Activated CD4-positive, alpha-beta T cell treated with anti-CD3 and anti-CD28 coated beads, Interleukin-10, Interleukin-2, amounts not matched to agents 100 ng/mL and 50 ng/mL, durations not matched to agents 16 hours and 8 hours (primary cell): ENCODE data around the gene USP2.
A peak's percentile ranks its signal among the peaks of the same experiment; 100 is the strongest.

Experiments used
- DNase-seq: peaks from one replicate; pipeline ENCODE4 v3.0.0-alpha.2; 2020

Gene USP2

GRCh38 chr11:119361941-119362725, 19.4 kb downstream of the USP2 start:
- no peak for DNase-seq

GRCh38 chr11:119361056-119361787, 20.3 kb downstream of the USP2 start:
- peak; percentile 78 for DNase-seq

- no peak for DNase-seq
These were observed 21.9 kb downstream of the USP2 start for GRCh38 chr11:119359365-119360214.

GRCh38 chr11:119357074-119357473, 24.4 kb downstream of the USP2 start:
- no peak for DNase-seq

GRCh38 chr11:119356349-119357031, 25.0 kb downstream of the USP2 start:
- DNase-seq, result peak; percentile 77

- DNase-seq, result no peak
These were observed 26.2 kb downstream of the USP2 start for GRCh38 chr11:119355091-119355843.

GRCh38 chr11:119352857-119353260, 28.6 kb downstream of the USP2 start:
- no peak for DNase-seq

GRCh38 chr11:119351232-119351631, 30.3 kb downstream of the USP2 start:
- no peak for DNase-seq

- DNase-seq, result no peak
These were observed 31.2 kb downstream of the USP2 start for GRCh38 chr11:119350302-119350701.

GRCh38 chr11:119347940-119348605, 33.4 kb downstream of the USP2 start:
- no peak for DNase-seq

GRCh38 chr11:119347242-119347641, 34.2 kb downstream of the USP2 start:
- no peak for DNase-seq

- no peak for DNase-seq
These were observed 34.9 kb downstream of the USP2 start, which contains the start of gene MFRP for GRCh38 chr11:119346605-119347004. Gene MFRP (minus strand): TSS chr11:119346705. CDS start chr11:119346513, 192 bp downstream.

- no peak for DNase-seq
These were observed 35.8 kb downstream of the USP2 start for GRCh38 chr11:119345685-119346084.

- no peak for DNase-seq
These were observed 37.0 kb downstream of the USP2 start for GRCh38 chr11:119344291-119345010.

- DNase-seq, result no peak
These were observed 37.8 kb downstream of the USP2 start for GRCh38 chr11:119343726-119344125.

- DNase-seq, result no peak
These were observed 38.9 kb downstream of the USP2 start for GRCh38 chr11:119342362-119343130.

- no peak for DNase-seq
These were observed 39.5 kb downstream of the USP2 start for GRCh38 chr11:119342023-119342300.

- no peak for DNase-seq
These were observed 40.1 kb downstream of the USP2 start for GRCh38 chr11:119341222-119342022.
